Measurements from ENCODE around the gene BCAT1. TPM values are rescaled to one million over a fixed set of nuclear protein-coding genes. Genes with fewer than 3 reads are reported as not detected.
"Not testable (repeated sequence)": the region's sequence is repeated elsewhere in the genome, so short reads cannot be mapped to it uniquely, and the experiment has no call there.

The BCAT1 gene
- total RNA-seq, 4 donors from 2014 or later, result 11.4 to 39.3 (median 18.0) TPM

- Histone ChIP-seq H3K4me3 (no peak overlapping the region), H3K27me3 (no peaks in the 10 kb centered on the region), H3K36me3 (no peaks in the 10 kb centered on the region), H3K9me3 (no peaks in the 10 kb centered on the region), H3K4me1 (no peaks in the 10 kb centered on the region), H3K27ac (no peak overlapping the region)
- no peak for TF ChIP-seq POLR2A (IDR thresholded peaks at IDR 0.05)
- TF ChIP-seq CTCF (IDR thresholded peaks at IDR 0.05), result no peak
- TF ChIP-seq EP300 (IDR thresholded peaks at IDR 0.05), result no peak
- no peak for TF ChIP-seq POLR2AphosphoS5 (IDR thresholded peaks at IDR 0.05)
- ATAC-seq, result no peak
- 78 to 87% methylated on average over 1 to 3 of the region's 3 CpGs for WGBS, 2 donors (ENCODE audit: low coverage in 1 of 2)
These were observed 35.8 kb downstream of the BCAT1 start for GRCh38 chr12:24913130-24913529.

- Histone ChIP-seq H3K9me3 (no peaks in the 10 kb centered on the region), H3K4me1 (no peaks in the 10 kb centered on the region), H3K27ac (no peak overlapping the region), H3K4me3 (no peak overlapping the region), H3K27me3 (no peaks in the 10 kb centered on the region), H3K36me3 (no peaks in the 10 kb centered on the region)
- TF ChIP-seq CTCF (IDR thresholded peaks at IDR 0.05), result no peak
- no peak for TF ChIP-seq POLR2A (IDR thresholded peaks at IDR 0.05)
- TF ChIP-seq EP300 (IDR thresholded peaks at IDR 0.05), result no peak
- TF ChIP-seq POLR2AphosphoS5 (IDR thresholded peaks at IDR 0.05), result no peak
- WGBS, 2 donors (ENCODE audit: low coverage in 1 of 2), result 65 to 71% methylated on average over 5 to 7 of the region's 9 CpGs
- no peak for ATAC-seq
These were observed 37.6 kb downstream of the BCAT1 start for GRCh38 chr12:24911271-24911791.

- not testable (repeated sequence) for ATAC-seq, H3K4me3 ChIP-seq, H3K27me3 ChIP-seq, H3K36me3 ChIP-seq, H3K4me1 ChIP-seq, H3K27ac ChIP-seq, H3K9me3 ChIP-seq
- 95 to 100% methylated on average over 4 to 6 of the region's 6 CpGs for WGBS, 2 donors (ENCODE audit: low coverage in 1 of 2)
These were observed 38.7 kb downstream of the BCAT1 start for GRCh38 chr12:24910192-24910591.

GRCh38 chr12:24909667-24910066 lies 39.2 kb downstream of the BCAT1 start:
- Histone ChIP-seq H3K4me3 (no peak overlapping the region), H3K36me3 (no peaks in the 10 kb centered on the region), H3K9me3 (no peaks in the 10 kb centered on the region), H3K27ac (no peak overlapping the region), H3K4me1 (no peaks in the 10 kb centered on the region), H3K27me3 (no peaks in the 10 kb centered on the region)
- WGBS, 2 donors (ENCODE audit: low coverage in 1 of 2), result 20% methylated on average over 1 of the region's 3 CpGs; no CpG with 5 or more reads in 1 of the 2 donors
- ATAC-seq, result peak; percentile 77
- no peak for TF ChIP-seq POLR2A (IDR thresholded peaks at IDR 0.05)
- TF ChIP-seq POLR2AphosphoS5 (IDR thresholded peaks at IDR 0.05), result no peak
- no peak for TF ChIP-seq EP300 (IDR thresholded peaks at IDR 0.05)
- TF ChIP-seq CTCF (IDR thresholded peaks at IDR 0.05), result no peak

- 95 to 96% methylated on average over 5 of the region's 5 CpGs for WGBS, 2 donors (ENCODE audit: low coverage in 1 of 2)
- no peak overlapping the region for H3K4me3 ChIP-seq
- H3K9me3 ChIP-seq, result no peaks in the 10 kb centered on the region
- peaks cover 0 to 12% (median 0%) of the 10 kb centered on the region in 3 donors for H3K4me1 ChIP-seq
- no peaks in the 10 kb centered on the region for H3K36me3 ChIP-seq
- peaks cover 21% of the 10 kb centered on the region for H3K27me3 ChIP-seq
- no peak for ATAC-seq
- no peak overlapping the region for H3K27ac ChIP-seq
- TF ChIP-seq POLR2AphosphoS5 (IDR thresholded peaks at IDR 0.05) (no peak), POLR2A (IDR thresholded peaks at IDR 0.05) (no peak), CTCF (IDR thresholded peaks at IDR 0.05) (no peak), EP300 (IDR thresholded peaks at IDR 0.05) (no peak)
These were observed 41.4 kb downstream of the BCAT1 start for GRCh38 chr12:24907464-24907863.
